Hippocampal formation (tissue), 2 donors: ENCODE data around the gene TBCK.
"Not testable (repeated sequence)": the region's sequence is repeated elsewhere in the genome, so short reads cannot be mapped to it uniquely, and the experiment has no call there.

Experiments used
- DNase-seq, 2 donors: peaks; one replicate each; lab custom pipeline; 2025; lab: John Stamatoyannopoulos, UW

Gene TBCK

DNA sequence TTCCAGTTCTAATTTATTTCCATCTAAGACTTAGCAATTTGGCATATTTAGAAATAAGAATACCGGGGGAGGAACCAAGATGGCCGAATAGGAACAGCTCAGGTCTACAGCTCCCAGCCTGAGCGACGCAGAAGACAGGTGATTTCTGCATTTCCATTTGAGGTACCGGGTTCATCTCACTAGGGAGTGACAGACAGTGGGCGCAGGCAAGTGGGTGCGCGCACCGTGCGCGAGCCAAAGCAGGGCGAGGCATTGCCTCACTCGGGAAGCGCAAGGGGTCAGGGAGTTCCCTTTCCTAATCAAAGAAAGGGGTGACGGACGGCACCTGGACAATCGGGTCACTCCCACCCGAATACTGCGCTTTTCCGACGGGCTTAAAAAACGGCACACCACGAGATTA lies 102.7 kb downstream of the TBCK start:
- not testable (repeated sequence) for DNase-seq

DNA sequence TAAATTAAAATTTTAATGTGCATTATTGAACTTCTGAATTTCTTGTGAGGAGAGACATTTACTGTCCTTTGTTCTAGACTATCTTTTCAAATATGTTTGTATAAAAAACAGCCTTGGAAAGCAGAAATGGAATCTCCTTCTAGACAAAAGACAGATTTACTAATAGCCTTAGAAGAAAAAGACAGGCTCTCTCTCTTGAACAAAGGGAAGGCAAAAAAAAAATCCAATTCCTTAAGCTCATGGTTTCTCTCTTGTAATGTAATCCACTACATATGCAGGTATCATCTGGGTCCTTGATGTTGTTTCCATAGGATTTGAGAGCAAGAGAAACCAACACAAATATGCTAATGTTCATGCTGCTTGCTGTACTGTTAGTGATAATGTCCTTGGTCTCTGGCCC lies 106.0 kb downstream of the TBCK start:
- no peak for DNase-seq

DNA sequence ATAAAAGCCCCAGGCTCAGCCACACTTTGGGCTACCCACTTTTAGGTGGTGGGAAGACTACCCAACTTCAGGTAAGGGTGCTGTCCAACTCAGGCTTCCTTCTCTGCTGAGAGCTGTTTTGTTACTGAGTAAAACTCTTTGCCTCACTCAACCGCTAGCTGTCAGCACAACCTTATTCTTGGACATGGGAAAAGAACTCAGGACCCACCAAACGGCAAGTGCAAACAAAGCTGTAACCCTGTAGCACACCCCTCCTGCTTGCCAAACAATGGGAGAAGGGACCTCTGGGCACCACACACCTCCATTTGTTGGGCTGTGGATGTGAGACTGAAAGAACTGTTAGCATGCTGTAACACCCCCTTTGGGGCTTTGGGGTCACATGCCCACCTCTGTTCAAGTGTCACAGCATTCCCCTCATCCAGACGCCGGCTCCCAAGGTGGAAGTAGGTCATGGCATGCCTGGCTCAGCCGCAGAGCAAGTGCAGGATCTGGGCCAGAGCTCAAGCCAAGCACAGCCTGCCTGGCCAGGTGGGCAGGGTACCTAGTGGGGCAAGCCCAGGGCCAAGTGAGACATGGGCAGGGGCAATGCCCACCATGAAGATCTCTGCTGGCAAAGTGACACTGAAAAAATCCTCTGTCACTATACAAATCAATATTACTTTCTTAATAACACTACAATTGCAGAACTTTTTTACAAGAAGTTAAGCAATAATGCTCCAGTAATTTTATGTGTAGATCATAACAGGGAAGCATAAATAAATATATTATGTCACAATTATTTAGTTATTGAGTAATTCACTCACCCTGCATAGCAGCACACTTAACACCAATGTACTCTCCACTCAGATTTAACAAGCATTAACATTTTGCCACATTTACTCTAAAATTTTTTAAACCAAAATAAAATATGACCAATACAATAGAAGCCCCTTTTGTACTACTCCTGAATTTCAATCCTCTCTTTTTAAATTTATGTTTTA lies 107.2 kb downstream of the TBCK start:
- no peak for DNase-seq

DNA sequence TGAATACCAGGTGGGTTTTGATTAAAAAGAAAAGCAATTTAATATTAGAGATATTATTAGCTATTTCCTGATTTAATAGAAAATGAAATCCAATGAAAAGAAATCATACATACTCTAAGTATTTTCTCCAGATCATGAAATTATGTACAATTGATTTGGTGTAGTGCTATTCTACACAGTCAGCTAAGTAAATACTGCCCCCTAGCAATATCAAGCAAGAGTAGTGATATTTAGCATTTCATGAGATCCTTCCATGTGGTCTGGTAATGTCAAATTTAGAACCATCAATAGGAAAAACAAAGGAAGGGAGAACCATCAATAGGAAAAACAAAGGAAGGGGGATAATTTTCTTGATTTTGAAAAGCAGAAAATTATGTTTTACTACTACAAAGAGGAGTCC lies 114.6 kb downstream of the TBCK start:
- peak in 1 of 2 donors; percentile 11 for DNase-seq

DNA sequence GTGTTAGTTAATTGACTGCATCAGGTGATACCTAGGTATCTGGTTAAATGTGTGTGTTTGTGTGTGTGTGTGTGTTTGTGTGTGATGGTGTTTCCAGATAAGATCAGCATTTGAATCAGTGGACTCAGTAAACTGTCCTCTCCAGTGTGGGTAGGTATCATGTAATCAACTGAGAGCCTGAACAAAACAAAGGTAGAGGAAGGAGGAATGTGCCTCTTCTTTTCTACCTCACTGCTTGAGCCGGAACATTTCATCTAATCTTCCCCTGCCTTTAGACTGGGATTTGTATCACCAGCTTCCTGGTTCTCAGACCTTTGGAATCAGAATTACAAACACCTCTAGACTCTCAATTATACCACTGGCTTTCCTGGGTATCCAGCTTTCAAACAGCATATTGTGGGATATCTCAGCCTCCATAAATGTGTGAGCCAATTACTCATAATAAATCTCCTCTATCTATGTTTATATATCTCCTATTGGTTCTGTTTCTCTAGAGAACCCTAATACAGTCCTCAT lies 120.5 kb downstream of the TBCK start:
- DNase-seq, result no peak

DNA sequence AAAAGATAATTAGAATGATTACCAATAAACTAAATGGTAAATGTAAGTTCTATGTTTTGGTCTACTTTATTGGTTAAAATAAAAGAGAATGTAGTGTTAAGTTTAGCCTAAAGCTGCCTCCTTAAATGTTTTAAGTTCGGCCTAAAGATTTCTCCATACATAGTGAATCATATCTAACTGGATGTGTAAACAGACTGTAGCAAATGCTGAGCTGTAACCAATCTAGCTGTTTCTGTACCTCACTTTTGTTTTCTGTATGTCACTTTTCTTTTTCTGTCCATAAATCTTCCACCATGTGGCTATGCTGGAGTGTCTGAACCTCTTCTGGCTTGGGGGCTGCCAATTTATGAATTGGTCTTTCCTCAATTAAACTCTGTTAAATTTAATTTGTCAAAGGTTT lies 121.2 kb downstream of the TBCK start:
- DNase-seq, result no peak

DNA sequence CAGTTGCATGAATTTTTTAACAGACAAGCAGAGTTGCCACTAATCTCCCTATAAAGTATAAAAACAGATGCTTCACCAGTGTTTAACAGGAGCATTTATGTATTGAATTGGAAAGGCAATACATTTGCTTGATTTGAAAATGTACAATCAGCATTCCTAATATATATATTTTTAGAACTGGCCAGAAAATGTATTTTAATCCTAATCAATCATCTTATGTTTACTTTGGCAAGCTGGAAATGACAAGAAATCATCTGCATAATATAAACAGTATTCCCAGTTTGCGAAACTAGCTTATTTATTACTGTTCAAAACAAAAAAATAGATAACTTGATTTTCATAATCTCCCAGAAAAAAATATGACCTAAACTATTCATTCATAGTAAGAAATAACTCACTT lies 123.9 kb downstream of the TBCK start:
- no peak for DNase-seq

DNA sequence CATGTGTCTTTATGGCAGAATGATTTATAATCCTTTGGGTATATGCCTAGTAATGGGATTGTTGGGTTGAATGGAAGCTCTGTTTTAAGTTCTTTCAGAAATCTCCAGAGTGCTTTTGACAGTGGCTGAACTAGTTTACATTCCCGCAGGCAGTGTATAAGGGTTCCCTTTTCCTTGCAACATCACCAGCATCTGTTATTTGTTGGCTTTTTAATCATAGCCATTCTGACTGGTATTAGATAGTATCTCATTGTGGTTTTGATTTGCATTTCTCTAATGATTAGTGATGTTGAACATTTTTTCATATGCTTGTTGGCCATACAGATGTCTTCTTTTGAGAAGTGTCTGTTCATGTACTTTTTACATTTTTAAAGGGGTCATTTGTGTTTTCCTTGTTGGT lies 129.8 kb downstream of the TBCK start:
- no peak for DNase-seq

DNA sequence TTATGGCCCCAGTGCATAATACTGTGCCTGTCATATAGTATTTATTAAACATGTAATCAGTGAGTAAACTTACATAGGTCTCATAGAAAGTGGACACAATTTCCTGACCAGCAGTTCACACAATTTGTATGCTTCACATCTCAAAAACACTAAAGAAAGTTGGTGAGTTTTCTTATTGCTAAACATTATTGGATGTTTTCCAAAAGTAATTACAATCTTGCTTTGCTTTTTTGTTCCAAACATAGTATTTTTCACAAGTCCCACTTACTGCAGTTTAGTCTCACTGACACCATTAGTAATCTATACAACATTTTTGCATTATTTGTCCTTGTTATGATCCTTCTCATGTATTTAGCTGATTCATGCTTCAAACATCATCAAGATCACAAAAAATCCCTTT lies 132.5 kb downstream of the TBCK start:
- DNase-seq, result no peak

DNA sequence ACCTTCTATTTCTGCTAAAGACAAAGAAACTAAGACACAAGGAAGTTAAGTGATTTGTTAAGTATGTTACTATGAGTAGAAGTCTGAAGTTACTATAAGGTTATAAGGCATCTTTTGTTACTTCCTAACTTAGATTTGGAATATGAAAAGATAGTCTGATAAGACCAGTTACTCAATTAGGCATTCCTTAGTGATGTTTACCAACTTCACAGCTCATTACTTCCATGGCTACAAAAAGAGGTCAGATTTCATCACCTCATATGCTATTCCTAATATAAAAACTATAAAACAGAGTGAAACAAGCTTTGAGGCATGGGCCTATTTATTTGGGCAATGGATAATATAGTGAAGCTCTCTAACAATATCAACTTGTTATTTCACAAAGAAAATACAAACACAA lies 143.1 kb downstream of the TBCK start:
- no peak for DNase-seq

DNA sequence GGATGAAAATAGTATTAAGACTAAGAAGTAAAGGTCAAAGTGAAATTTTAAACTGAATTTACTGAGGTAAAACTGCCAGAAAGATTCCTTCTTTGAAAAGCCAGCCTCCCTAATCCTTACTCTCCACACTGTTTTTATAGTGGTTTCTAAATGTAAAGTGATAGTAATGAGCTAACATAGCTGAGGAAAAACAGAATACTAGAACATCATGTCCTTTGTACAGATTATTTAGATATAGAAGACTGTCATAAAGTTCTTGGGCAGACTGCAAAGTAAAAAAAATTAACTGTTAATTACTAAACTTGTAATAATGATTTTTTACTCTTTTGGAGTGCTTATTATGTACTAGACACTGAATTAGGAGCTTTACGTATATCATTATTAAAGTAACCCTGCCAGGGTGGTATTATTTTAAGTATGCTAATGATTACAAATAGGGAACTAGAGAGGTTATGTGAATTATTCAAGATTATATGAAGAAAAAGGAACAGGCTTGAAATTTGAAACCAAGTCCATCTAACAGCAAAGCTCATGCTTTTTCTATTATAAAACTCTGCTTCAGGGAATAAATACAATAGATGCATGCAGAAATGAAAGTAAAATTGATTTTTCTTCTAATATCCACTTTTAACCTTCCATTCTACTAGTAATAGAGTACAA lies 150.5 kb downstream of the TBCK start:
- DNase-seq, result no peak

DNA sequence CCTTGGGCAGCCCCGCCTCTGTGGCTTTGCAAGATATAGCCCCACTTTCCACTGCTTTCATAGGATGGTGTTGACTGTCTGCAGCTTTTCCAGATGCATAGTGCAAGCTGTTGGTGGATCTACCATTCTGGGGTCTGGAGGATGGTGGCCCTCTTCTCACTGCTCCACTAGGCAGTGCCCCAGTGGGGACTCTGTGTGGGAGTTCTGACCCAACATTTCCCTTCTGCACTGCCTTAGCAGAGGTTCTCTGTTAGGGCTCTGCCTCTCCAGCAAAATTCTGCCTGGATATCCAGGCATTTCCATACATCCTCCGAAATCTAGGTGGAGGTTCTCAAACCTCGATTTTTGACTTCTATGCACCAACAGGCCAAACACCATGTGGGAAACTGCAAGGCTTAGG lies 153.7 kb downstream of the TBCK start:
- DNase-seq, result no peak

DNA sequence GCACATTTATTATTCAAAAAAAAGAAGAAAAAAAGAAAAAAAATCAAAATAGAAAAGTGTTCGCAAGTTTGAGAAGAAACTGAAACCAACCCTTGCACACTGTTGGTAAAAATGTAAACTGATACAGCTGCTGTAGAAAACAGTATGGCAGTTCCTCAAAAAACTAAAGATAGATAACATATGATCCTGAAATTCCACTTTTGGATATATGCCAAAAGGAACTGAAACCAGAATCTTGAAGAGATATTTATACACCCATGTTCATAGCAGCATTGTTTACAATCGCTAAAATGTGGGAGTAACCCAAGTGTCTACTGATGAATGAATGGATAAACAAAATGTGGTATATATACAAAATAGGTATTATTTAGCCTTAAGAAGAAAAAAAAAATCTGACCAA lies 155.4 kb downstream of the TBCK start:
- no peak for DNase-seq

DNA sequence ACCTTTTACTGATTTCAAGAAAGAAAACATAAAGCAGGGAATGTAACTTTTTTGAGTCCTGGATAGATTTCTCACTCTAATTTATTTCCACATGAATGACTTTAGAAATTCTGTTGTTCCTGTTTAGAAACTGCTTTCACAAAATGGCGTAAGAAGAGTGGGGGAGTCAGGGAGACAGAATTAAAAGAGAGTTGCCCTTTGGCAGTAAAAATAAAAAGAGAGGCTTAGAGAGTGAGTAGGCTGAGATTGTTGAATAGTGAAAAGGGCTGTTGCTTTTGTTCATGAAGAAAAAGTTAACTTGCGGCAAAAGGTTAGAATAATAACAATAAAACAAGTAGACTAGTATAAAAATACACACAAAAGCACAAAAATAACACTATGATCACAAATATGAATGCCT lies 166.1 kb downstream of the TBCK start:
- DNase-seq, result no peak

DNA sequence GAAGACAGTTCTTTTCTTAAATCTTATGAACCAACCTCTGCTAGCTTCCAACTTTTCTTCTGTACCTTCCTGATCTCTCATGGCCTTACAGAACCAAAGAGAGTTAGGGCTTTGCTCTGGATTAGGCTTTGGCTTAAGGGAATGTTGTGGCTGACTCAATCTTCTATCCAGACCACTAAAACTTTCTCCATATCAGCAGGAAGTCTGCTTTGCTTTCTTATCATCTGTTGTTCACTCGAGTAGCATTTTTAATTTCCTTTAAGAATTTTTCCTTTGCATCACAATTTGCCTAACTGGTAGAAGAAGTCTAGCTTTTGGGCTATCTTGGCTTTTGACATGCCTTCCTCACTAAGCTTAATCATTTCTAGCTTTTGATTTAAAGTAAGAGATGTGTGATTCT lies 167.0 kb downstream of the TBCK start:
- no peak for DNase-seq

DNA sequence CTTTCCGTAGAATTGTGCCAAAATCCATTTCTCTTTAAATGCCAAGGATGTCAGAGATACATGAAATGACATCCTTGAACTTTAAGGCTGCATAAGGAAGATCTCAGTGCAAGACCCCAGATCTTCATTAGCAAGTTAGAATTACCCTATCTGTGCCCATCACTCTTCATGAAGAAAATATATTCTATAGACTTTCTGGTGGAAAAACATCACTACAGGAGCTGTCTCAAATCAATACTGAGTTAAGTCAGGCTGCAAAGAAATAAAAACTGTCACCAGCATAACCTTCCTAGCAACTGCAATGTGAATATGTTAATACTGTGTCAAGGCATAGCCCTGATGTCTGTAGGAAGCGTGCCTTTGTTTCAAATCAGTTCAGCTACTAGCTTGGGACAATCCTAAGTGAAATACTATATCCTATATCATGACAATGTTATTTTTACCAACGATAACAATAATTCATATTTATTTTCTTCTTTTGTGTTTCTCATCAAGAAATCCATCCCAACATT lies 173.3 kb downstream of the TBCK start:
- DNase-seq, result no peak

DNA sequence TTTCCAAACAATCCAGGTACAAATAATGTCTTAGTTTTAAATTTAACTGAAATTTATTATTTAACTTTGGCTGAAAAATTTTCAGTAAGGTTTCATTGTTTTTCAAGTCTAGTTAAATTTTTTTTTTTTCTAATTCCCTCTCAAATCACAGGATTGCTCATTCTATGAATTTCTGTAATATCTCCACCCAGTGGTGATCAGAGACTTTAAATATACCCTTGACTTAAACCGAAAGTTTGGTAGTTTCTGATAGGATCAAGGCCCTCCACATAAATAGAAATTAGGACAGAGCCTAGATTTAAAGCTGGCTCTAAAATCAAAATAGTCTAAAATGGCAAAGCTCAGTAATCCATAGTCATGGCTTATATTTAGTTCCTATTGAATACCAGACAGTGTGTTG lies 175.4 kb downstream of the TBCK start:
- no peak for DNase-seq

DNA sequence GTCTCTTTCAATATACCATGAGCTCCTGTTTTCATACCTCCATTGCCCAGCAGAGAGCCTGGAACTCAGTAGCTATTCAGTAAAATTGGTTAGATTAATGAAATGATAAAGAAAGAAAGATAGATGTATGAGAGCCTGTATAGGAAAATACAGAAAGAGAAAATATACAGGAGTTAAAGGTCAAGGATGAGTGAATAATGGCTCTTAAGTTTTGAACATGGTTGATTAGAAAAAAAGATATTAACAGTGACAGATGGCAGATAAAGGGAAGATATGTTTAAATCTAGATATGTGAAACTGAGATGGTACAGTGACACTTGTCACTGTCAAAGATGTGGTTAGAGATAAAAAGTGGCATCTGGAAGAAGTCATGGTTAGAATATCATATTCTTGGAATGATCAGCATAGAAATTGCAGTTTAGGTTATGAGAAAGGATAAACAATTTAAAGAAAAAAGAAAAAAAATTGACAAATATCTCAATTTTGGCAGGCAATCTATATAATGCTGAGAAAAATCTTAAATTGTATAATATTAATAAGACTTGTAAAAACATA lies 179.2 kb downstream of the TBCK start:
- DNase-seq, result no peak

DNA sequence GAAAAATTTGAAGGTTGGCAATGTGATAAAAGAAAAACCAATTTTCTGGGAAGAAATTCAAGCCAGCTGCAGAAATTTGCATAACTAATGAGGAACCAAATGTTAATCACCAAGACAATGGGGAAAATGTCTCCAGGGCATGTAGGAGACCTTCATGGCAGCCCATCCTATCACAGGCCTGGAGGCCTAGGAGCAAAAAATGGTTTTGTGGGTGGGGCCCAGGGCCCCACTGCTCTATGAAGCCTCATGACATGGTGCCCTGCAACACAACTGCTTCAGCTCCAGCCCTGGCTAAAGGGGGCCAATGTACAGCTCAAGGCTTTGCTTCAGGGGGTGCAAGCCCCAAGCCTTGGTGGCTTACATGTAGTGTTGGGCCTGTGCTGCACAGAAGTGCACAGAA lies 184.0 kb downstream of the TBCK start:
- no peak for DNase-seq

DNA sequence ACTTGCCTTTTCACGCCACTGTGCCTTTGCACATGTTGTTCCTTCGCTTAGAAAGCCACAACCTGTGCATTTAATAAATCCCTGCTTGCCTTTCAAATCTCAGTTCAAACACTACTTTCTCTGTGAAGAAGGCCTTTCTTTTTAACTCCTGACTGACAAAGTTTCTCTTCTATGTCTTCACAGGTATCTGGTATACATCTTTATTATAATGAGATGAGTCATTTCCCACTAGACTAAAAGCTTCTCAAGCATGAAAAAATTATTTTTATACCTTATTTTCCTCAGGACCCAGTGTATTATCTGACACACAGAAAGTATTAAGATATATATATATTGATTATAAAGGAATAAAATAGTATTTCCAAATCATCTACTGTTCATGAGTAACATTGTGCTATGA lies 189.9 kb downstream of the TBCK start:
- no peak for DNase-seq

DNA sequence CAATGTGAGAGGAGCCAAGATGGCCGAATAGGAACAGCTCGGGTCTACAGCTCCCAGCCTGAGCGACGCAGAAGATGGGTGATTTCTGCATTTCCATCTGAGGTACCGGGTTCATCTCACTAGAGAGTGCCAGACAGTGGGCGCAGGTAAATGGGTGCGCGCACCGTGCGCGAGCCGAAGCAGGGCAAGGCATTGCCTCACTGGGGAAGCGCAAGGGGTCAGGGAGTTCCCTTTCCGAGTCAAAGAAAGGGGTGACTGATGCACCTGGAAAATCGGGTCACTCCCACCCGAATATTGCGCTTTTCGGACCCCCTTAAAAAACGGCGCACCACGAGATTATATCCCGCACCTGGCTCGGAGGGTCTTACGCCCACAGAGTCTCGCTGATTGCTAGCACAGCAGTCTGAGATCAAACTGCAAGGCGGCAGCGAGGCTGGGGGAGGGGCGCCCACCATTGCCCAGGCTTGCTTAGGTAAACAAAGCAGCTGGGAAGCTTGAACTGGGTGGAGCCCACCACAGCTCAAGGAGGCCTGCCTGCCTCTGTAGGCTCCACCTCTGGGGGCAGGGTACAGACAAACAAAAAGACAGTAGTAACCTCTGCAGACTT lies 196.0 kb downstream of the TBCK start:
- DNase-seq, result not testable (repeated sequence)

DNA sequence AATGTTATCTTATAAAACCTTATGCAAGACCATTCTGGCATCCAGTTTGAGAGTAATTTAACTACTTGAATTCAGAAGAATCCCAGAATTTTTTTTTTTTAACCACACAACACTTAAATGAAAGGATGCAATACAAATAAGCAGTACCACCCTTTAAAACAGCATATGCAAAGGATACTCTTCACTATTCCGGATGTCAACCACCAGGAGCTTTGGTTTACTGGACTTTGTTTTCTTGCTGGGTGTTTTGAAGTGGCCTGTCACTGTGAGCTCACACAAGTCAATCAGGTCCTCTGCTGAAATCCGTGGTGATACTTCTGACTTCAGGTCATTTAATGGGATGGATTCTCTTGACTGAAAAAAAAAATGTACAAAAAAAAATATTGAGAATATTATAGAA lies 200.0 kb downstream of the TBCK start:
- no peak for DNase-seq
